Small intestine (tissue), 7 donors: ENCODE results near the gene RAB8A. TPM values are rescaled to one million over a fixed set of nuclear protein-coding genes. Genes with fewer than 3 reads are reported as not detected.

ENCODE experiments used
- DNase-seq, 2 donors: peaks; one replicate each; pipeline versions ENCODE4 v3.0.0 to v3.0.0-alpha.2; 2013
- FAIRE-seq: peaks from 2 replicates; lab custom pipeline; 2012; peaks lifted over from hg19 to GRCh38; lab: Jason Lieb, UNC
- H3K27ac ChIP-seq, 3 donors: one replicate each; pipeline ENCODE4 v1.5.1; 2013; ENCODE audit warnings: low read length in 2 of 3, mild to moderate bottlenecking in 2 of 3, control low read depth in 1 of 3, inconsistent platforms in 1 of 3, low read depth in 1 of 3, moderate library complexity in 1 of 3
- H3K27me3 ChIP-seq, 3 donors: one replicate each; pipeline ENCODE4 v1.6.1; 2013; ENCODE audit warnings: low read length in 3 of 3, inconsistent platforms in 1 of 3; ENCODE audit not compliant: control insufficient read depth in 3 of 3, insufficient read depth in 3 of 3
- H3K36me3 ChIP-seq, 3 donors: one replicate each; pipeline ENCODE4 v1.6.1; 2013; ENCODE audit warnings: low read length in 3 of 3, inconsistent platforms in 1 of 3, low read depth in 1 of 3, mild to moderate bottlenecking in 1 of 3, moderate library complexity in 1 of 3; ENCODE audit not compliant: control insufficient read depth in 3 of 3, insufficient read depth in 2 of 3
- H3K4me1 ChIP-seq, 3 donors: one replicate each; pipeline ENCODE4 v1.6.1; 2013; ENCODE audit warnings: low read length in 2 of 3, inconsistent platforms in 1 of 3, low read depth in 1 of 3, mild to moderate bottlenecking in 1 of 3, moderate library complexity in 1 of 3; ENCODE audit not compliant: control insufficient read depth in 3 of 3, insufficient read depth in 2 of 3
- H3K4me3 ChIP-seq, 3 donors: one replicate each; pipeline ENCODE4 v1.5.1; 2013; ENCODE audit warnings: low read length in 3 of 3, control low read depth in 1 of 3, inconsistent platforms in 1 of 3, low read depth in 1 of 3, mild to moderate bottlenecking in 1 of 3, moderate library complexity in 1 of 3
- H3K9me3 ChIP-seq, 2 donors: one replicate each; pipeline ENCODE4 v1.6.1; 2013; ENCODE audit warnings: low read depth in 1 of 2, low read length in 1 of 2; ENCODE audit not compliant: control insufficient read depth in 2 of 2, insufficient read depth in 1 of 2
- WGBS, 3 donors: extraction: QIAGEN DNeasy Blood & Tissue Kit; methylation state at CpG; one replicate each; pipeline ENCODE4 v1.1.7; 2013; 5-methylcytosine and 5-hydroxymethylcytosine counted together
- polyA plus RNA-seq, 4 donors: library from polyadenylated mRNA; stranded (reverse) in 3 of 4; unstranded in 1 of 4; fragments of 200-250 nt in 3 of 4; fragments of 120-200 nt in 1 of 4; gene quantifications; one replicate each; pipeline versions ENCODE4 v1.2.1 to v1.2.3, GENCODE V29; 2013
- donor health status: healthy with polysubstance abuse.
- donor health status: control.
- donor health status: control.
- donor health status: Bipolar disorder and iron deficiency.
- donor health status: healthy.

The RAB8A gene
- polyA plus RNA-seq, 4 donors = 58.0 to 107 (median 80.8) TPM

GRCh38 chr19:16133818-16134217 lies 22.1 kb downstream of the RAB8A start:
- Histone ChIP-seq H3K27ac (peak overlapping the region in 1 of 3 donors; percentile 25), H3K36me3 (peaks cover 7 to 54% (median 25%) of the 10 kb centered on the region in 3 donors), H3K9me3 (no peaks in the 10 kb centered on the region), H3K27me3 (no peaks in the 10 kb centered on the region), H3K4me1 (no peaks in the 10 kb centered on the region), H3K4me3 (no peak overlapping the region)
- FAIRE-seq = no peak
- DNase-seq = no peak
- 92 to 94% (median 94%) methylated on average over 4 of the region's 4 CpGs for WGBS, 3 donors

GRCh38 chr19:16134510-16134909 lies 22.8 kb downstream of the RAB8A start:
- Histone ChIP-seq H3K27ac (peak overlapping the region in 1 of 3 donors; percentile 25), H3K4me1 (no peaks in the 10 kb centered on the region), H3K36me3 (peaks cover 7 to 47% (median 20%) of the 10 kb centered on the region in 3 donors), H3K4me3 (no peak overlapping the region), H3K27me3 (no peaks in the 10 kb centered on the region), H3K9me3 (no peaks in the 10 kb centered on the region)
- WGBS, 3 donors = 69 to 74% (median 71%) methylated on average over 7 of the region's 7 CpGs
- DNase-seq (no peak), FAIRE-seq (no peak)

DNA sequence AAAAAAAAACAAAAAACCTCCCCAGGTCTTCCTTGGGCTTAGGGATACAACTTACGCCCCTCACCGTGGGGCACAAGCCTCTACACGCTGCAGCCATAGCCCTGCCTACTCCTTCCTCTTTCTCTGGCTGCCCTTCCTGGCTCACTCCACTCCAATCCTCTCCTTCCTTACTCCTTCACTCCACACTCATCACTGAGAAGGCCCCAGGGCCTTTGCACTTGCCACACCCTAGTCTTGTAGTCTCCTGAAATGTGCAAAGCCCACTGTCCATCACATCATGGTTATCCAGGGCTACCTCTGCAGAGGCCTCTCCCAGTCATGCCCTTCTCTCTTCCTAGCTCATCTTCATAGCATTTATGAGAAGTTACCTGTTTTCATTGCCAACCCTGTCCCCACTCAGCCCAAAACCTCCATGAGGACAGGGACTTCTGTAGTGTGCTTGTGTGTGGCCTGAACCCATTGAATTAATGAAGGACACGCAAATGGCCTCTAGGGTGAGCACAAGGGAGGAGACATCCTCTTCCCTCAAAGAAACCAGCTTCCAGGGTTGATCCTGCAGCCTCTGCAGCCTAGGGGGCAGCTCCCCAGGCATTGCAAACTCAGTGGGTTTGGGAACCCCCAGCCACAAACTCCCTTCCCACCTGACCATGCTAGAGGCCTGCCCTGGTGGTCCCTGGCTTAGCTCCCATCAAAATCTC lies 23.9 kb downstream of the RAB8A start:
- no peak for FAIRE-seq
- Histone ChIP-seq H3K9me3 (no peaks in the 10 kb centered on the region), H3K27me3 (no peaks in the 10 kb centered on the region), H3K27ac (no peak overlapping the region), H3K36me3 (peaks cover 7 to 38% (median 12%) of the 10 kb centered on the region in 3 donors), H3K4me1 (no peaks in the 10 kb centered on the region), H3K4me3 (no peak overlapping the region)
- DNase-seq = no peak
- WGBS, 3 donors = 89 to 96% (median 94%) methylated on average over 4 of the region's 4 CpGs

DNA sequence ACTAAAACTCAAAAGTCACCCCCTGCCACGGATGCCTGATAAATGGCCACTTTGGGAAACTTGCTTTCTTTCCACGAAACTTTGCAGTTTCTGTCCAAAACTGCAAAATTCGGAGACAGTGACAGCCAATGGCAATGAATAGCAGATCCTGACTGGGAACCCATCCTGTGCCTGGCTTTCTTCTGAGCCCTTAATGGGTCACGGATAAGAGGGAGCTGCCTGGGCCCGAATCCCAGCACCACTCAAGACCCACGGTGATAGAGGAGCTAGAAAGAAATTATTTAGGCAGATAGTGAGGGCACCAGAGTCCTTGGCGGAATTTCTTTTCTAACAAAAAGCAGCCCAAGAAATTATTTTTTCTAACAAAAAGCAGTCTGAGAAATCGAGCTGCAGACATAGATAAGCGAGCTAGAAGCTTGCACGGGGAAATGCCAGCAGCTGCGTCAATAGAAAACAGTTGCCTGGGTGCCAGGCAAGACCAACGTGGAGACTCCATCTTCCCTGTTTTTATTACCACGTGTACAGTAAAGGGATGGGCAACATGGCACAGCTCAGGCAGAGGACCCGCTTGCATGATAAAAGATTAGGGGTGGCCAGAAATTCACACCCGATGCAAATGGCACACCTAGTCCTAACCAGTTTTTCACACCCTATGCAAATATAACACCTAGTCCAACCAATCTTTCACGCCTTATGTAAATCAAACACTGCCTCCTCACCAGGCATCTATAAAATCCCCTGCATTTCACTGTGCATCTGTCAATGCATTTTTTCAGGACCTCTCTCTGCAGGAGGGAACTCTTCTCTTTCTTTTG lies 24.7 kb downstream of the RAB8A start:
- Histone ChIP-seq H3K27me3 (no peaks in the 10 kb centered on the region), H3K27ac (no peak overlapping the region), H3K9me3 (no peaks in the 10 kb centered on the region), H3K36me3 (peaks cover 7 to 33% (median 12%) of the 10 kb centered on the region in 3 donors), H3K4me1 (no peaks in the 10 kb centered on the region), H3K4me3 (no peak overlapping the region)
- 42 to 56% (median 47%) methylated on average over 16 of the region's 16 CpGs for WGBS, 3 donors
- no peak for FAIRE-seq
- peak in 1 of 2 donors; percentile 33 for DNase-seq

GRCh38 chr19:16139752-16140151 lies 28.1 kb downstream of the RAB8A start:
- Histone ChIP-seq H3K27me3 (no peaks in the 10 kb centered on the region), H3K9me3 (no peaks in the 10 kb centered on the region), H3K36me3 (peaks cover 0 to under 1% (median 0%) of the 10 kb centered on the region in 3 donors), H3K27ac (peak overlapping the region in 1 of 3 donors; percentile 55), H3K4me1 (peaks cover 0 to 5% (median 0%) of the 10 kb centered on the region in 3 donors), H3K4me3 (no peak overlapping the region)
- 56 to 85% (median 56%) methylated on average over 13 of the region's 13 CpGs for WGBS, 3 donors
- DNase-seq = no peak
- FAIRE-seq = no peak

DNA sequence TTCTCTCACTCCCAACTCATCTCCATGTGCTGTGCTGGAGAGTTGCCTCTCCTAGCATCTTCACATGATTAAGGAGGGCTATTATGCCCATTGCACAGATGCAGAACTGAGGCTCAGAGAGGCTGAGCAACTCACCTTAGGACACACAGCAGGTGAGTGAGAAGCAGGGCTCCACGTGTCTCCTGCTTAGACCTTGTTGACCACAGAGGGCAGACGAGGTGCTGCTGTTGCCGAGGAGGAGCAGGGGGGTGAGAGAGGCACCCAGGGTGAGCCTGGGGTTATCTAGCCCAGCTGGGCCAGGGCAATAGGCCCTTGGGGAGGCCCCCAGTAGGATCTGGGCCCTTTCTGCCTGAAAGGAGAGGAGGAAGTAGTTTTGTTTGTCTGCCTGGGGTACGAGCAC lies 29.4 kb downstream of the RAB8A start:
- Histone ChIP-seq H3K27ac (peak overlapping the region in 1 of 3 donors; percentile 36), H3K36me3 (no peaks in the 10 kb centered on the region), H3K4me1 (peaks cover 0 to 5% (median 0%) of the 10 kb centered on the region in 3 donors), H3K9me3 (no peaks in the 10 kb centered on the region), H3K4me3 (no peak overlapping the region), H3K27me3 (no peaks in the 10 kb centered on the region)
- WGBS, 3 donors = 46 to 65% (median 47%) methylated on average over 4 of the region's 4 CpGs
- FAIRE-seq (no peak), DNase-seq (no peak)

DNA sequence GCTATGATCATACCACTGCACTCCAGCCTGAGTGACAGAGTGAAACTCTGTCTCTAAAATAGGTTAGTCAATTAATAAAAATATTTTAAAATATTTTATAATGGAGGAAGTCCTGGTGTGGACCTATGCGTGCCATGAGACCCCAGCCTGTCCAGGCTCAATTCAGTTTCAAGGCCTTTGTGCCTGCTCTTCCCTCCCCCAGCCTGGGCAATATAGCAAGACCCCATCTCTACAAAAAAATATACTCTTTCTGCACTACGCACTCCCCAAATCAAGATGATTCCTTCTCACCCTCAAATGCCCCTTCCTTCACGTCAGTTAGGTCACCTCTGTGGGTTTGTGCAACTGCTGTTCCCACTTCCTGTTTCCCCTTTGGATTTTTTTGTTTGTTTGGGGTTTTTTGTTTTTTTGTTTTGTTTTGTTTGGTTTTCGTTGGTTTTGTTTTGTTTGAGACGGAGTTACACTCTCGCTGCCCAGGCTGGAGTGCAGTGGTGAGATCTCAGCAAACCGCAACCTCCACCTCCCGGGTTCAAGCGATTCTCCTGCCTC lies 30.4 kb downstream of the RAB8A start:
- Histone ChIP-seq H3K27ac (peak overlapping the region in 1 of 3 donors; percentile 61), H3K4me1 (peaks cover 0 to 5% (median 0%) of the 10 kb centered on the region in 3 donors), H3K27me3 (no peaks in the 10 kb centered on the region), H3K9me3 (no peaks in the 10 kb centered on the region), H3K4me3 (no peak overlapping the region), H3K36me3 (no peaks in the 10 kb centered on the region)
- WGBS, 3 donors = 70 to 90% (median 74%) methylated on average over 9 of the region's 9 CpGs
- no peak for FAIRE-seq
- no peak for DNase-seq
